Measurements from ENCODE around the gene RBPJ. TPM values are rescaled to one million over a fixed set of nuclear protein-coding genes. Genes with fewer than 3 reads are reported as not detected.

RBPJ gene
- total RNA-seq, 4 donors from 2014 or later, result 94.1 to 129 (median 113) TPM

DNA sequence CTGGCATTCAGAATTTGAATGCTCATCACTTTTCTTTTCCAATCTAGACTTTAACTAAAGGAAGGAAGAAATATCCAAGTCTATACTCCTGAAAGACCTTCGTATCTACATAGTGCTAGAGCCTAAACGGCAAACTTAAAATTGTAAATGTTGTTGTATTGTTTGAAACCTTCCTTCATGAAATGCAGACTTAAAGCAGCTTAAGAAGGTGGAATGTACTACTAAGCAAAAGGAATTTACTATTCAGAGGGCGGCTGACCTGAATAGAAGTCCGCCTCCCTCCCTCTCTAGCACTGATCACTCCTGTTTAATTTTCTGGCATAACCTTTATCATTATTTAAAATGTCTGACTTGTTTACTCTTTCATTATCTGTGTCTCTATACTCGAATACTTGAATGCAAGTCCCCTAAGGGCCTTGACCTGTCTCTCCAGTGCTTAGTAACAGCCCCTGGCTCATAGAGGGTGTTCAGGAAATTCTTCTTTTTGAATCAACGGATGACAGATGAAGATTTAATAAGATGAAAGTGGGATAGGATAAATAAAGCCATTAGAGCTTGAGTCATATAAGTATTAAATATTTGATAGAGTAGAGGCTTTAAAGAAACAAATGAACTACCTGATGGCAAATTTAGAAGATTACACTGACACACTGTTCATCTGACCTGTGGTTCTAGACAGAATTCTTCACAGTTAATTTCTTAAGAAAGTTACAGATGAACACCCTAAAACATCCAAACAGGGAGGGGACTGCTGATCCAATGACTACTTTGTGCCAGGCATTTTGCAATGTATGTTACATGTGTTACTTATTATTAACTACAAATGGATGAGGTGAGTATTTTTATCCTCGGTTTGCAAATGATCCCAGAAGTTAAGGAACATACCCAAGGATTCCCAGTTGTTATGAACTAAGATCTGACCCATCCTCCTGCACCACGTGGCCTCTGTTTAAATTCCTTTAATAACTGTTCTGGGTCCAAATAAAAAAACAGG lies 20.2 kb upstream of the RBPJ start:
- no peak for DNase-seq (ENCODE audit: low spot score)
- no peak for TF ChIP-seq CTCF (IDR thresholded peaks at IDR 0.05)
- ATAC-seq (ENCODE audit: low FRiP score), result no peak

DNA sequence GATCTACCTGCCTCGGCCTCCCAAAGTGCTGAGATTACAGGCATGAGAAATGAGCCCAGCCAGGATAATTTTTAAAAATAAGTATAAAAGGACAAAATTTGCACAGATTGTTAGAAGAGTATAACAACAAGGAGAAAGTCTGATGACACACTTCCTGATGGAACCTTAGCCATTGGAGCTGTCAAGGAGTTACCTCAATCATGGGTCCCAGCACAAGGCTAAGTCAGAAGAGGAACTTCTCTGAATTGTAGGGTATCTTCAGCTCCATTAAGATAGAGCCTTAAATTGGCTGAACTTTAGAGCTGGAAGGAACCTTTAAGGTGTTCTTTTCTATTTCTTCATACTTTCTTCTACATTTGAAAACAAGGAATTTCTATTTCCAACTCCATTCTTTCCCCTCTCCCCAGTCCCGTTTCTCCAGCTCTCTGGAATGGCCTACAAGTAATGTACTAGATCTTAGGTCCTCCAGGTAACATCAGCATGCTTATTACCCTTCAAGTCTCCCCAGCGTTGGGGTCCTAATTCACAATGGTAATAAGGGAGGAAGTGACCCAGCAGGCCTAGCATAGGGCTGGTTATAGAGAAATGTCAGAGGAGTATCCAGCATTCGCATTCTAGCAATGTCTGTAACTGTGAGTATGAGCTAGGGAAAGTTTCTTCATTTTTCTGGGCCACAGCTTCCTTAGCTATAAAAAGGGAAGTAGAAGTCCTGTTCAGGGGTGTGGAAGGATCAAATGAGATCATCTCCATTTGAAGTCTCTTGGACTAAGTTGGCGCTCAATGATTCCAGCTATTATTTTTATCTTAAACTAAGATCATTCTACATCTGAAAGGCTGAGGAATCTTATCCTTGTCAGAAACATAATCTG lies 18.5 kb upstream of the RBPJ start:
- DNase-seq (ENCODE audit: low spot score), result no peak
- ATAC-seq (ENCODE audit: low FRiP score), result no peak
- TF ChIP-seq CTCF (IDR thresholded peaks at IDR 0.05), result no peak

DNA sequence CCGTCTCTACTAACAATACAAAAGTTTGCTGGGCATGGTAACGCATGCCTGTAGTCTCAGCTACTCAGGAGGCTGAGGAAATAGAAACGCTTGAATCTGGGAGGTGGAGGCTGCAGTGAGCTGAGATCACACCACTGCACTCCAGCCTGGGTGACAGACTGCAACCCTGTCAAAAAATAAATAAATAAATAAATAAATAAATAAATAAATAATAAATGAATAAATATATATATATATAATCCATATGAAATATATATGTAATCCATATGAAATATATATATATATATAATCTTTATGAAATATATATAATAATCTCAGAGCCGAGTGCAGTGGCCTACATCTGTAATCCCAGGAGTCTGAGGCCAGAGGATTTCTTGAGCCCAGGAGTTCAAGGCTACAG lies 17.8 kb upstream of the RBPJ start:
- ATAC-seq (ENCODE audit: low FRiP score), result no peak
- TF ChIP-seq CTCF (IDR thresholded peaks at IDR 0.05), result no peak
- no peak for DNase-seq (ENCODE audit: low spot score)

GRCh38 chr4:26307037-26307800 lies 13.6 kb upstream of the RBPJ start:
- no peak for ATAC-seq (ENCODE audit: low FRiP score)
- no peak for DNase-seq (ENCODE audit: low spot score)
- no peak for TF ChIP-seq CTCF (IDR thresholded peaks at IDR 0.05)

DNA sequence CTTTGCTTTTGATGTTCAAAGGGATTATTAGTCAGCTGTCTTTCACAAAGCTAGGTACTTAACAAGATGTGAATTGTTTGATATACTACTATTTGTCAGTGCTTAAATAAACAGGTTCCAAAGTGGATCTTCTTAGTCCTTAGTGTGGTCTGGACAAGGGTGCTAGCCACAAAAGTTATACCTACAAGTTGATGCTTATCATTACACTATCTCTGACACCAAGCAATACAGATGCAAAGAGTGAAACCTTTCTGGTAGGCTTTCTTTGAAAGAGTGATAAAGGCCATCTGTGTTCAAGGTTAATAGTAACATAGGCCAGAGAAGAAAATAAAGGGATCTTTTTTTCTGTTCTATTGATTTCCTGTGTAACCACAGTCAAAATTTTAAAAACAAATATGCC lies 12.2 kb upstream of the RBPJ start:
- ATAC-seq (ENCODE audit: low FRiP score) (no peak), DNase-seq (ENCODE audit: low spot score) (no peak)
- TF ChIP-seq CTCF (IDR thresholded peaks at IDR 0.05), result no peak

DNA sequence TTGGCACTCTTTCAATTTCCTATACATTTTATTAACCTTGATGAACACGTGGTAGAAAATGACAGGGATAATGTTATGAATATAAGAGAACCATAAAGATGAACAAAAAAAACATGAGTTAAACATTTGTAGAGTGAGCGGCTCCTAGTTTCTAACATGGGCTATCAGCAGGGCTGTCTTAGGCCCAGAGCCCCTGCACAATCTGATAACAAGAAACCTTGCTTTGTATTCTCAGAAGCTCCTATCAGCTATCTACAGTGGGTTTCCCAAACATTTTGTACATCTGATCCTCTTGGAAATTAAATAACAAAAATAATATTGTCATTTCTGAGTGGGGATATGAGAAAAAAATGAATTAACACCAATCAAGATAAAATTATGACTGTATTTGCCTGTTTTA lies 10.6 kb upstream of the RBPJ start:
- DNase-seq (ENCODE audit: low spot score), result no peak
- no peak for ATAC-seq (ENCODE audit: low FRiP score)
- no peak for TF ChIP-seq CTCF (IDR thresholded peaks at IDR 0.05)
